ENCODE measurements around the gene CASZ1.

Gene CASZ1

GRCh38 chr1:10626791-10627410 is 169.5 kb downstream of the CASZ1 start:
- H3K4me3 ChIP-seq (ENCODE audit: low read length) = no peak overlapping the region
- DNase-seq (ENCODE audit: low read depth, low spot score) = no peak

- H3K4me3 ChIP-seq (ENCODE audit: low read length) = no peak overlapping the region
- DNase-seq (ENCODE audit: low read depth, low spot score) = no peak
Observed at GRCh38 chr1:10626131-10626731, 170.2 kb downstream of the CASZ1 start.

GRCh38 chr1:10625554-10625953 is 170.9 kb downstream of the CASZ1 start:
- no peak for DNase-seq (ENCODE audit: low read depth, low spot score)
- no peak overlapping the region for H3K4me3 ChIP-seq (ENCODE audit: low read length)

- H3K4me3 ChIP-seq (ENCODE audit: low read length) = no peak overlapping the region
- no peak for DNase-seq (ENCODE audit: low read depth, low spot score)
Observed at GRCh38 chr1:10625076-10625475, 171.4 kb downstream of the CASZ1 start.

GRCh38 chr1:10624256-10625050 is 172.0 kb downstream of the CASZ1 start:
- H3K4me3 ChIP-seq (ENCODE audit: low read length) = no peak overlapping the region
- no peak for DNase-seq (ENCODE audit: low read depth, low spot score)

GRCh38 chr1:10623686-10624145 is 172.7 kb downstream of the CASZ1 start:
- no peak overlapping the region for H3K4me3 ChIP-seq (ENCODE audit: low read length)
- DNase-seq (ENCODE audit: low read depth, low spot score) = no peak

- H3K4me3 ChIP-seq (ENCODE audit: low read length) = no peak overlapping the region
- DNase-seq (ENCODE audit: low read depth, low spot score) = no peak
Observed at GRCh38 chr1:10622910-10623685, 173.3 kb downstream of the CASZ1 start.

GRCh38 chr1:10621906-10622305 is 174.5 kb downstream of the CASZ1 start:
- no peak for DNase-seq (ENCODE audit: low read depth, low spot score)
- no peak overlapping the region for H3K4me3 ChIP-seq (ENCODE audit: low read length)

GRCh38 chr1:10620776-10621175 is 175.7 kb downstream of the CASZ1 start:
- H3K4me3 ChIP-seq (ENCODE audit: low read length) = no peak overlapping the region
- no peak for DNase-seq (ENCODE audit: low read depth, low spot score)

GRCh38 chr1:10617931-10618885 is 178.2 kb downstream of the CASZ1 start:
- DNase-seq (ENCODE audit: low read depth, low spot score) = no peak
- no peak overlapping the region for H3K4me3 ChIP-seq (ENCODE audit: low read length)

- H3K4me3 ChIP-seq (ENCODE audit: low read length) = no peak overlapping the region
Observed at GRCh38 chr1:10617318-10617717, 179.1 kb downstream of the CASZ1 start.

GRCh38 chr1:10616696-10617095 is 179.8 kb downstream of the CASZ1 start:
- DNase-seq (ENCODE audit: low read depth, low spot score) = no peak
- H3K4me3 ChIP-seq (ENCODE audit: low read length) = no peak overlapping the region

More at GRCh38 chr1:10617318-10617717, 179.1 kb downstream of the CASZ1 start:
- DNase-seq (ENCODE audit: low read depth, low spot score) = no peak

GRCh38 chr1:10615932-10616671 is 180.3 kb downstream of the CASZ1 start:
- no peak for DNase-seq (ENCODE audit: low read depth, low spot score)
- H3K4me3 ChIP-seq (ENCODE audit: low read length) = no peak overlapping the region

- no peak overlapping the region for H3K4me3 ChIP-seq (ENCODE audit: low read length)
- no peak for DNase-seq (ENCODE audit: low read depth, low spot score)
Observed at GRCh38 chr1:10615332-10615731, 181.1 kb downstream of the CASZ1 start.

GRCh38 chr1:10614377-10615225 is 181.8 kb downstream of the CASZ1 start:
- no peak overlapping the region for H3K4me3 ChIP-seq (ENCODE audit: low read length)
- DNase-seq (ENCODE audit: low read depth, low spot score) = no peak

- no peak overlapping the region for H3K4me3 ChIP-seq (ENCODE audit: low read length)
- no peak for DNase-seq (ENCODE audit: low read depth, low spot score)
Observed at GRCh38 chr1:10613861-10614260, 182.6 kb downstream of the CASZ1 start.

GRCh38 chr1:10613340-10613739 is 183.1 kb downstream of the CASZ1 start:
- DNase-seq (ENCODE audit: low read depth, low spot score) = no peak
- H3K4me3 ChIP-seq (ENCODE audit: low read length) = no peak overlapping the region

All from Jurkat, Clone E6-1 (cell line).